Stromal cell of bone marrow (primary cell): ENCODE results near the gene VANGL1.
A peak's percentile ranks its signal among the peaks of the same experiment; 100 is the strongest.

ENCODE experiments used
- DNase-seq: peaks from one replicate; pipeline ENCODE4 v3.0.0-alpha.2; 2012; ENCODE audit warnings: low read depth

VANGL1 gene

DNA sequence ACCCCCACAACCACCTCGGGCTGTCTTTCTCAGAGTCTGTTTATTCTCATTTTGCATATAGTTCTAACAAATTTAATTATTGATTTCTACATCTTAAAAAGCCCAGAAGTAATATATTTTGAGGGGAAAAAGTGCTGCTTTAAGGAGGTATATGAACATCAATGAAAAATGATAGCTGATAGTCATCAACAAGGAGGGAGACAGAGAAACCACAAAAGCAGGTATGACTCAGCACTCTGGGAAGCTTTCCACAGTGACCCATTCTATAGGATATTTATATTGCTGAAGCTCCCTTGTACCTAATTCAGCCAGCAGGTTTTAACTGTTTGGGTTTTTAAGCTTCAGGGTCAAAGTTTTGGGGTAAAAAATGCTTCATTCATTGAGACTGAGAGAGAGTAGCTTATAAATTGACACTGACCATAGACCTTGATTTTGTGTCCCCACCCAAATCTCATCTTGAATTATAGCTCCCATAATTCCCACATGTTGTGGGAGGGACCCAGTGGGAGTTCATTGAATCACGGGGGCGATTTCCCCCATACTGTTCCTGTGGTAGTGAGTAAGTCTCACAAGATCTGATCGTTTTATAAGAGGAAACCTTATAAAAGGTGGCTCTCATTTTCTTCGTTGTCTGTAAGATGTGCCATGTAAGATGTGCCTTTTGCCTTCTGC, 27.4 kb downstream of the VANGL1 start:
- DNase-seq: peak; percentile 34

DNA sequence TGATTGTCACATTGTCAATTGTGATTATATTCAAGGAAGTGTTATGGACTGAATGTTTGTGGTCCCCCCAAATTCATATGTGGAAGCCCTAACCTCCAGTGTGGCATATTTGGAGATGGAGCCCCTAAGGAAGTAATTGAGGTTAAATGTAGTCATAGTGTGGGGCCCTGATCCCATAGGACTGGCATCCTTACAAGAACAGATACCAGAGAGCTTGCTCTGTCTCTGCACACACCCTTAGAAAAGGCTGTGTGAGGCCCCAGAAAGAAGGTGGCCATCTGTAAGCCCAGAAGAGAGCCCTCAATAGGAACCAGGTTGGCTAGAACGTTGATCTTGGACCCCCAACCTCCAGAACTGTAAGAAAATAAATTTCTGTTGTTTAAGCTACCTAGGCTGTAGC, 28.1 kb downstream of the VANGL1 start:
- no peak for DNase-seq

DNA sequence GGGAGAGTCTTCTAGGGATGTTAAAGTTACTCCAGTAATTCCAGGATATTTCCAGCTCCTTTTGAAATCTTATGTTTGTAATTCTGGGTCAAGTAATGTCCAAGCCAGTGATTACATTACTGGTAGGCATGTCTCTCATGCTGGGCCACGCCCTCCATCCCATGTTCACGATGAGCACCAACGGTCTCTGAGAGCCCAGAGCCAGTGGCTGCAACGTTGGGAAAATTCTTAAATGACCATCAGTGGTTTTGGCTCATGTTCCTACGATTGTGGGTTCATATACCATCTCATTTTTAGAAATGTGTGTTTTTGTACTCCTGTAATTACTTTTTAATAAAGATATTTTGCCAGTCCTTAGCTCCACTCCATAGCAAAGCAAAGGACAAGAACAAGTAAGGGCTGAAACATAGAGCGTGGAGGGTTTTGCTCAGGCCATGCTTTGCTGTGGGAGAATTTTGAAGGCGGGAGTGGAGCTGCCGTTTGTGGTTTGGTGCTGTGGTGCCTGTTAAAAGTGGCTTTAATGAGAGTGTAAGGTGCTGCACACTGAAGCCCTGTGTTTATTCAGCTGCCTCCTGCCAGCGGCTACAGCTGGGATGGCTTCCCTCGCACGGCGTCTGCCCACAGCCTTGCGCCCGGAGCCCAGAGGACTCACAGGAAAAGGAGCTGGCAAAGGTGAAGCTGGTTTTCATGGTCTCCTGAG, 28.9 kb downstream of the VANGL1 start:
- DNase-seq: no peak

DNA sequence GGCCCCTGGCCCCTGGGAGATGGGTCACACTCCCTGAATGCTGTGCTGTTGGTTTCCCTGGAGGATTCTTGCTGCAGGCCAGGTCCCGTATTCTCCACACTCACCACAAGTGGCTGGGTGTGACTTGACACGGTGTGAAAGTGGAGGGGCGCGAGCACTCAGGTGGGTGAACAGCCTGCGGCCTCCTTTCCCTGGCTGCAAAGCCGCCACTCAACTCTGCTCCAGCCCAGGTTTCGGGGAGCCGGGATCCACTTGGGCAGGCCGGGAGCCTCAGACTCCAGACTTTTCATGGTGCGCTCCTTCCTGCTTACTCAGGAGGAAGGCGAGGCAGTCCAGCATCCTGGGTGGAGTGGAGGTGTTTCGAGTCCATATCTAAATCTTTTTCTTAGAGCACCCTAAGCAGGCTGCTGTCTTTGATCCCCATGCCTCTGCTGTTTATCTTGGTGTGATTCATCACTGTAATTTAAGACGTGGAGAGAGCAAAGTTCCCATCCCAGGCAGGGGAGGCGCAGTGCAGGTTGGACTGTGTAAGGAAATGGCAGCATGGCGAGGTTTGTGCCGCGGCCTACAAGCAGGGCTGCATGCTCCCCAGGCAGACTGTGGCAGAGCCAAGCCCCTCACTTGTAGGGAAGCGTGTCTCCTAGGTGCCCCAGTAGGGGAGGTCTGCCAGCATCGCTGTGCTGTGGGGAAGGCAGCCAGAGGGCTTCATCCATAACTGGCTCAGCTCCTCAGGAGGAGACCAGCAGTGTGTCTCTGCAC, 29.6 kb downstream of the VANGL1 start:
- no peak for DNase-seq

DNA sequence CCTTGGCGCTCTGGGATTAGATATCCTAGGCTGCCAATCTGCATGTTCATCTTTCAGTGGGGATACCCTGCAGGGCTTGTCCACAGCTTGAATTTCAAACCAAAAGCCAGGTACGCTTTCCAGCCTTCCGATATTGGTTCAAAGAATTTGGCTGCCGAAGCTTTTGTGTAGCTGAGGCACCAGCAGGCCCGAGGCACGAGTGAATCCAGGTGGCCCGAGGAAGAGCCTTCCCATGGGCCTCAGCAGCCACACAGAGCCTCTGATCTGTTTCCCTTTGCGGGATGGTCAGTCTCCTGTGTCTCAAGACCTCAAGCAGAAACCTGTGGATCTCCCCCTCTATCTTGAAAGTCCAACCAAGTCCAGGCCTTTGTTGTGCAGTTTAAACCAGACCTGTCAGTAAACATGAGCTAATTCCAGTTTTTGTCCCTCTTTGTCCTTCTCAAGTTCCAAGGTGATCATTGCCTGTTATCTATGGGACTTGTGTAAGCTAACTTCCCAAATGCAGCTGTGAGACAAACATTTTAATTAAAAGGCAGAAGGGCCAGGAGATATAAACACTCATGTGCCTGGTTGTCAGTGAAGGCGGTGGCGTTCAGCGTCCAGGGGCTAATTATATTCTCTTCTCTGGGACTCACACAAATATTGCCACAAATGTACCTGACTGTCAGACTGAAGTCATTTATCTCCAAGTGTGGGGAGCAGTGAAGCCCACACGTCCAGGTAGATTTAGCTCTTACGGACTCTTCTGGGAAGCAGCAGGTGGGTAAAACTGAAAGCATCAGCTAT, 30.6 kb downstream of the VANGL1 start:
- no peak for DNase-seq

DNA sequence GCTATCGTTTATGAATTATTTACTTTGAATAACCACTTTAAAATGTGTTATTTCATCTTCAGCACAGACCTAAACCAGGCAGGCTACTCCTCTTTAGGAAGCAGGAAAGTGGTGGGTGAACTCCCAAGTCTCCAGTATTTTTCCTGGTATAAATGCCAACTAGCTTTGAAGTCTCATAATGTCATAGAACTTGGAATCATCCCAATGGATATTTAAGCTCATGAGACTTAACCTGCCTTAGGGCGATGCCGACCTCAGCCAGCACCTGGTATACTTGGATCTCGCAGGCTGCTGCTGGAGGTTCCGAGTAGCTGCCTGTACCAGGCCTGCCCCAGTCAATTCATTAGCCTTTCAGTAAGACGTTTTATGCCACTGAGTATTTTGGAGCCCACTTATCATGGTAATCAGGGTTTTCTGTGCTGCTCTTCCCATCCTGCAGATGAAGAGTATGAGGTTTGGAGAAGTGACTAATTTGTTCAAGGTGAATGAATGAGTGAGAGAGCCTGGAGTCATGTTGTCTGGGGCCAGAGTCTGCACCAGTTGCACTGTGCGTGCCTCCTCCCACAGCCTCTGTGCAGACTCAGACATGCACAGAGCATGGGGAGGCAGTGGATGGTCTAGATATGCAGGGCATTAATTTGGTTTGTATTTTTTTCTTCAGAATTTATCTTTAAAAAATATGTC, 34.9 kb downstream of the VANGL1 start:
- DNase-seq: no peak

DNA sequence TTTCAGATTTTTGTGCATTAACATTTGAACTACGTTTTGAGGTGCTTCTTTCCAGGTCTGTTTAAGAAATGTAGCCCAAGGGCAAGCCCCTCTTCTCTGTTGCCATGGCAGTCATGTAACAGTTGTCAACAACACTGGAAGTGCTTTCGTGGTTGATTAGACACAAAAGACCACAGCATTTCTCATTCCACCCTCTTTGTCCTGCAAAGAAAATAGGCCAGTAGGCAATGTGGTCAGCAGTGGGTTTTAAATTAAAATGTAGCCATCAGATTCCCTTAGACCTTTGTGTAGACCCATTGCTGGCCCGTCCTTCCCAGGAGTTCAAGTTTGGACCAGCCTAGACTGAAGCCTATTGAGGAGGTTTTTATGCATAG, 35.4 kb downstream of the VANGL1 start:
- no peak for DNase-seq

DNA sequence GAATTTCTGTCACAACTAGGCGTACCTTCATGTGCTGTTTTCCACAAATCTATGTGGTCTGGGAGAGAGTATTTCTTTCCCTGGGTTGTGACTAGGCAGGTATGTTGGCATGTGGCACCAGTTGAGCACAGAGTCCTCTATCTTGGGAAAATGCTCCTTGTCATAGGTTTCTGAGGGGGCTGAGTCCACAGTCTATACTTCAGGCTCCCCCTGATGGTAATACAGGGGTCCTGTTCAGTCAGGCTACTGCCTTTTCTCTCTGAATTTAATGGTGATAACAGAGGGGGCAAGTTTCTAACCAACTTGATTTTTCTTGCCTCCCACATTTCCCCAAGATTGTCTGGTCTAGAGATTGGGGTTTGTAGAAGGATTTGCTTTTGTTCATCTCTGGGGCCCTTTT, 35.8 kb downstream of the VANGL1 start:
- DNase-seq: no peak

DNA sequence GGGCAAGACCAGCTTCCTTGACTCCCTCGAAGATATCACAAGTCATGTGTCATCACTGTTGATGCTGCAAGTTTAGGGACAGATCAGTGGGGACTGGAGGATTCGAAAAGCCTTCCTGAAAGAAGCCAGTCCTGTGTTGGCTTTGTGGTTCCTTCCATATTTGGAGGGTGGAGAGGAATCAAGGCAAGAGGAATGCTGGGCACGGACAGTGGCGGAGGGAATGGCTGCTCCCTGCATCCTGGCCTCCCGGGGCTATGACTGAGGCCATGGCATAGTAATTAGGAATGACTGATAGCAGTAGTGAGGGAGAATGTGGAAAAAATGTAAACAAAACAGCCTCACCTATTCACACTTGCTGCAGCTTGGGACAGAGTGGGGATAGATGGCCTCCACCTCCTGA, 36.4 kb downstream of the VANGL1 start:
- no peak for DNase-seq

DNA sequence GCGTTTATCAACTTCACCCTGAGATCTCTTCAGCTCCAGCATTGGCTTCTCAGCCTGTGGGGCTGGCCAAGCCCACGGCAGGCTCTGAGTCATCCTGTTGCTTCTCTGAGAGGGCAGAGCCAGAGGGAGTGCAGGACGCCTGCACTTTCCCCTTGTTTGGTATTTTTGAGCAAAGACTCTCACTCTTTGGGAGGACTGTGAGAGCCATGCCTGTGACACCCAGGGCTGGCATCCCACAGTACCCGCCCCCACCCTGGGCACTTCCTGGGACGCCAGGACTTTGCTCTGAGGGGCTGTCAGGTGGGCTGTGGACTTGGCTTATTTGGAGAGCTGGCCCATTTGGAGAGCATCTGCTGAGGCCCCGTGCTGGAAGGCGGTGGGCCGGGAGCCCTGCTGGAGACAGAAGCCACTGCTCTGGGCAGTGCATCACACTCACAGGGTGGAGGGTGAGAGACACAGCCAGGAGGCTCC, 37.4 kb downstream of the VANGL1 start:
- peak; percentile 54 for DNase-seq

DNA sequence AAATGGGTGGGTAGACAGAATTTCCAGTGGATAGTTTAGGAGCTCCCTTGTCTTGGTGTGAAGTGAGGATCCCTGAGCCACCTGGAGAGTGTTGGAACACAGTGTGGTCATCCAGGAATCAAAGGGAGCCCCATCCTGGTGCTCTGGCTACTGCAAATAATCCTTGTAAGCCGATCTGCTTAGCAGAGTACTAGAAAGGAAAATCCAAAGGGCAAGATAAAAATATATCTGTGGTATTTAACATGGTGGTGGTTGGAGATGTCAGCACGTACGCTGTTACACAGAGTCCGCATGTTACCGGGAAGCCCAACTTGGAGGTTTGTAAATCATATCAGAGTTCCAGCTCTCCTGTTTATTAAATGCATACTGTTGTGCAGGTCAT, 39.0 kb downstream of the VANGL1 start:
- DNase-seq: no peak

DNA sequence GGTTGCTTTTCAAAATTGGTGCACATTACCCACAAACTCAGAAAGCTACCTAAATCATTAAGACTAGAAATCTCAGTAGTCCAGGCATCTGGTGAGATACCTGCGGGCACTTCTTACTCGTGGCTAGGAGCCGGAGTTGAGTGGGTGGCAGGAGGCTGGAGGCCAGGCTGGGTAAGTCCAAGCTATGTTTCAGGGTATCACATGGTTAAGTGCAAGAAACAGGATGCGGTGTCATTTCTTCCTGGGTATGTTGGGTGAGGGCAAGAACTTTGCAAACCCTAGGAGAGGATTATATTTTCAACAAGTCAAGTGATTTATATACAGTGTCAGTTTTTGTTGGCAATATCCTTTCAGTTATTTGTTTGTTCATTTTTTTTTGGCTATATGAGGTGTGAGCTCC, 41.0 kb downstream of the VANGL1 start:
- DNase-seq: no peak

DNA sequence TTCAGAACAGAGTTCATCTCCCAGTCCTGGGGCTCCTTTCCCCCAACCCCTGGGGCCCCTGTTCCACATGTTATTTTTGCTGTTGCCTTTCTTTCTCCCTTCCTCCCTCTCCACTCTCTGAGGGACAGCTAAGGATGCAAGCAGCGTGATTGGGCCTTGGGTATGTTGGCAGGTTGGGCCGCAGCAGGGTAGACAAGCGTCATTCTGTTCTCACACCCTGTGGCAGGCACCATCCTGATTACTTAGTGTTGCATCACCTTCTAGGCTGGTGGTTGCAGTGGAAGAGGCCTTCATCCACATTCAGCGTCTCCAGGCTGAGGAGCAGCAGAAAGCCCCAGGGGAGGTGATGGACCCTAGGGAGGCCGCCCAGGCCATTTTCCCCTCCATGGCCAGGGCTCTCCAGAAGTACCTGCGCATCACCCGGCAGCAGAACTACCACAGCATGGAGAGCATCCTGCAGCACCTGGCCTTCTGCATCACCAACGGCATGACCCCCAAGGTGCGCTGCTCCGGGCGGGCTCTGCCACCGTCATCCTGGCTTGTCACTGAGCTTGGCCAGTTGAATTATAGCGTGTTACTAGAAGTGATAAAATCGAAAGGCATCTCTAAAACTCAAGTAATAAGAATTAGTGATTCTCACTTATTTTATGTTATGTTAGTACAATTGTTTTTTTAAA, 43.4 kb downstream of the VANGL1 start:
- no peak for DNase-seq

DNA sequence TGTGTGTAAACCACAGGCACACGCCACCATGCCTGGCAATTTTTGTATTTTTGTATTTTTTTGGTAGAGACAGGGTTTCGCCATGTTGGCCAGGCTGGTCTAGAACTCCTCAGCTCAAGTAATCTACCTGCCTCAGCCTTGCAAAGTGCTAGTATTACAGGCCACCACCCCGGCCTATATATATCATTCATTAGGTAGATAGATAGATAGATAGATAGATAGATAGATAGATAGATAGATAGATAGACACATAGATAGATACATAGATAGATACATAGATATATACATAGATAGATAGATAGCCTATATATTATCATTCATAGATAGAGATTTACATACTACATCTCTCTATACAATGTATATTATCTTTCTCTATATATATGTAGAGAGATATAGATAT, 46.0 kb downstream of the VANGL1 start:
- no peak for DNase-seq

DNA sequence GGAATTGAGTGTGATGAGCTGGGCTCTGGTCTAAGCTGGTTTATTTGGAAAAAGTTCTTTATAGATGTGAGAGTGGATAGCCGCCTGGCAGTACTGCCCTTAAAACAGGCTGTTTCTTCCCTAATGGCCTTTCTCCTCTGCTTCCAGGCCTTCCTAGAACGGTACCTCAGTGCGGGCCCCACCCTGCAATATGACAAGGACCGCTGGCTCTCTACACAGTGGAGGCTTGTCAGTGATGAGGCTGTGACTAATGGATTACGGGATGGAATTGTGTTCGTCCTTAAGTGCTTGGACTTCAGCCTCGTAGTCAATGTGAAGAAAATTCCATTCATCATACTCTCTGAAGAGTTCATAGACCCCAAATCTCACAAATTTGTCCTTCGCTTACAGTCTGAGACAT, 49.2 kb downstream of the VANGL1 start:
- DNase-seq: no peak

DNA sequence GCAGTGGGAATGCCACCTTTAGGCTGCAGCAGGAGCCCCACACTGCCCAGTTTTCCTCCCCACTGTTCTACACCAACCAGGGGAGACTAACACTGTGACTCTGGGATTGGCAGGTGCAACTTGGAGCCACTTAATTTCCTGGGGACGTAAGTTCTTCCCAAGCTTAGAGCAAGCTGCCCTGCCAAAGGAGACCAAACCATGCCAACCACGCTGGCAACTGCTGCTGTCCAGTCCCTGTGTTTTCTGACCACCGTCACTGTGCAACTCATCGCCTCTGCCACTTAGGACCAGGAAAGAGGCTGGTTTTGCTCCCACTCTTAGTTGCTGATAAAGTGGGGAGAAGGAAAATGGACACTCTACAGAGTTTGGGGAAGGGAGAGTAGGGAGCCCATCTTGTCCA, 50.5 kb downstream of the VANGL1 start:
- no peak for DNase-seq

DNA sequence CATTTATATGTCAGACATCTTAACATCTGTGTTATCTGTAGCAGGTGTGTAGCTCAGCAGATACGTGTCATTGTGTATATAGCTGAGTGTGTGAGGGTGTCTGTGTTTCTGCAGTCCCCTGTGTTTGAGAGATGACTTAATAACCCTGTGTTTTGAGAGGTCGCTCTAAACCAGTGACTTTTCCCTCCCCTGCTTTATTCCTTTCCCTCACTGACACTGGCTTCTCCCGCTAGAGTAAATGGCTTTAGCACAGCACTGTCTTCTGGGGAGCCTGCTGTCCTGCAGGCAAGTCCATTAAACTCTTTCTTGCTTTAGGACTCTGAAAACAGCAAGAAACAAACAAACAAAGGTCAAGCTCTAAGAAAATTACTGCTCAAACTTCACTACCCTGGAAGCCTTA, 53.0 kb downstream of the VANGL1 start:
- DNase-seq: no peak

DNA sequence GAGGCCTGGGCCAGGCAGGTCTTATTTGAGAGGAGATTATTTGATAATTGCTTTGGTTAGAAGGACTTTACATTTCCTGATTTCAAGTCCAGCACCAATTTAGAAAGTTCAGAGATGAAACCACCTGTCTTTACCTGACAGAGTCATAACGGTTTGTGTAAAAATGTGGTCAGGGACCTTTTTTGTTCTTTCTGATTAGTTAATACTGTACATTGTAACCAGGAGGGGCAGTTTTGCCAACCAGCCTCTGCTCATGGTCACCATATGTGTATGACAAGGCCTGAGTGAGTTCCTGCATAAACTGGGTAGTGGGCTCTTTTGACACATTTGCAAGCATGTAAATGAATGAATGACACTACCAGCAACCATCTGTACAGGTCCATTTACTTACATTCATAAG, 55.8 kb downstream of the VANGL1 start:
- DNase-seq: no peak

DNA sequence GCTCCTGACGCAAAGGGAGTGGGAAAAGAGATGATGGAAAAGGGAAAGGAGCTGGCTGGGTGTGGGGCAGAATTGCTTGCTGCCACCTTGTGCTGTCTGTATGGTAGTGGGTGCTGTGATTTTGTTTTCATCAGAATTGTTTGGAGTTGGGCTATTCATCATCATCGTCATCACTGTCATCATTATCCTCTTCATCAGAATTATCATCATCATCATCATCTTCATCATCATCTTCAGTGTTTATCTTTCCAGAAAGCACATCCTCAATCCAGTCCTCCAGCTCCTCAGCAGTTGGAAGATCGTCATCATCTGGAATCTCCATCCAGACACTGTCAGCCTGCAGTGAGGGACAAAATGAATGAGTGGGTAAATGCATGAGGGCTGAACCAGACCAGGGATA, 59.3 kb downstream of the VANGL1 start:
- no peak for DNase-seq

DNA sequence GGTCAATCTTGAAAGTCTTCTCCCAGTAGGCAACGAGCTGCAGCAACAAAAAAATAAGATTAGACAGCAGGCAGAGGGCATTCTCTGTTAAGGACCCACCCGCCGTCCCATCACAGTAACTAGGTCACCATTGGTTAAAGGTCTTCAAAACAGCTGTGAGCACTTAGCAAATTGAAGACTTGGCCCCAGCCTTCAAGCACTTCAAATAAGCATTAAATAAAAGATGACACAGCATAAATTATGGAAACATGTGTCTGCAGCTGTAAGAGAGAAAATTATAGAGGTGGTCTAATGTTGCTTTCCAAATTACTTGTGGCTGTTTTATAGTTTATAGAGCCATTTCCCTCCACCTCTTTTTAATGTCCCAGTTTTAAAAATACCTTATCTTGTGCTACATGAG, 61.2 kb downstream of the VANGL1 start:
- no peak for DNase-seq
